Mucosa of descending colon (tissue), 3 donors: ENCODE data around the gene LONP2. TPM values are rescaled to one million over a fixed set of nuclear protein-coding genes. Genes with fewer than 3 reads are reported as not detected.
"Not testable (repeated sequence)": the region's sequence is repeated elsewhere in the genome, so short reads cannot be mapped to it uniquely, and the experiment has no call there.

ENCODE experiments used
- ATAC-seq: fragments of 200-7000 bp; cut with Tn5 transposase; one replicate; pipeline ENCODE4 v1.9.1; 2020; ENCODE audit warnings: mild to moderate bottlenecking, moderate library complexity
- DNase-seq, 3 donors: peaks; one replicate each; pipeline ENCODE4 v3.0.0-alpha.2; 2020
- H3K36me3 ChIP-seq: fragments of 200-600 bp; one replicate; pipeline ENCODE4 v1.8.0; 2021; ENCODE audit warnings: low read depth, mild to moderate bottlenecking
- H3K4me1 ChIP-seq: fragments of 200-600 bp; one replicate; pipeline ENCODE4 v1.8.0; 2021; ENCODE audit warnings: low read depth, mild to moderate bottlenecking
- H3K4me3 ChIP-seq: fragments of 200-600 bp; one replicate; pipeline ENCODE4 v1.8.0; 2021; ENCODE audit warnings: mild to moderate bottlenecking
- H3K9me3 ChIP-seq: fragments of 200-600 bp; one replicate; pipeline ENCODE4 v1.8.0; 2021; ENCODE audit warnings: mild to moderate bottlenecking
- intact Hi-C, 2 donors: fragments of 100-400 bp; cut with DNase I in 1 of 2; cut with micrococcal nuclease in 1 of 2; formaldehyde crosslinking; loops; one replicate each; pipeline versions ENCODE4 v1.11.0 to v1.11.1; 2022; cut with DNase I, micrococcal nuclease
- total RNA-seq, 3 donors: library from RNA; stranded (reverse); fragmentation: NEBNext Ultra II Directional in 2 of 3; extraction: Animal tissue kit (Norgen Biotek cat#: 25700) in 2 of 3; gene quantifications; one replicate each; pipeline versions ENCODE4 v1.2.1 to v1.2.4, GENCODE V29; 2021 to 2023
- TF ChIP-seq, protein P1 (sequence below): fragments of 200-600 bp; IDR thresholded peaks from one replicate; pipeline ENCODE4 v1.8.0; 2022; ENCODE audit warnings: antibody characterized with exemption, mild to moderate bottlenecking
- donor health status: DM: no; HTN: no; CAD: no; lungs with moderate emphysema.
- donor health status: DM: no; HTN: no; CAD: no.
- donor health status: DM: no; HTN: yes; CAD: no.

Gene LONP2
- total RNA-seq, 3 donors from 2014 or later: 55.8 to 80.4 (median 68.4) TPM

DNA sequence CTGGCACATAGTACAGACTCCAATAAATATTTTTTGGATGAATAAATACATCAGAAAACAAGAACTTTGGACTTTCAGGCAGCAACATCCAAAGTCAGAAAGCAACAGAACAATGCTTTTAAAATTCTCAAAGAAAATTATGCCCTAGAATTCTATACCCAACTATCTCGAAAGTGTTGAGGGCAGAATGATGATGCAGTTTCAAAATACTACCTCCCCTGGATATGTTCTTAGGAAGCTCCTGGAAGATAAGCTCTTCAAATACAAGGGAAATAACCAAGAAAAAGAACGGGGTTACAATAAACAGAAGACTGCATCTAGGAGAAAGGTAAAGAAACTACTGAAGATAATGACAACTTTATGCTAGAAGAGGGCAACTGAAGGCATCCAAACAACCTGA, 130.2 kb downstream of the LONP2 start:
- no peak for ATAC-seq
- no peaks in the 10 kb centered on the region for H3K9me3 ChIP-seq
- TF ChIP-seq, protein P1, sequence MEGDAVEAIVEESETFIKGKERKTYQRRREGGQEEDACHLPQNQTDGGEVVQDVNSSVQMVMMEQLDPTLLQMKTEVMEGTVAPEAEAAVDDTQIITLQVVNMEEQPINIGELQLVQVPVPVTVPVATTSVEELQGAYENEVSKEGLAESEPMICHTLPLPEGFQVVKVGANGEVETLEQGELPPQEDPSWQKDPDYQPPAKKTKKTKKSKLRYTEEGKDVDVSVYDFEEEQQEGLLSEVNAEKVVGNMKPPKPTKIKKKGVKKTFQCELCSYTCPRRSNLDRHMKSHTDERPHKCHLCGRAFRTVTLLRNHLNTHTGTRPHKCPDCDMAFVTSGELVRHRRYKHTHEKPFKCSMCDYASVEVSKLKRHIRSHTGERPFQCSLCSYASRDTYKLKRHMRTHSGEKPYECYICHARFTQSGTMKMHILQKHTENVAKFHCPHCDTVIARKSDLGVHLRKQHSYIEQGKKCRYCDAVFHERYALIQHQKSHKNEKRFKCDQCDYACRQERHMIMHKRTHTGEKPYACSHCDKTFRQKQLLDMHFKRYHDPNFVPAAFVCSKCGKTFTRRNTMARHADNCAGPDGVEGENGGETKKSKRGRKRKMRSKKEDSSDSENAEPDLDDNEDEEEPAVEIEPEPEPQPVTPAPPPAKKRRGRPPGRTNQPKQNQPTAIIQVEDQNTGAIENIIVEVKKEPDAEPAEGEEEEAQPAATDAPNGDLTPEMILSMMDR: no peak
- H3K4me1 ChIP-seq: peaks cover 15% of the 10 kb centered on the region
- no peaks in the 10 kb centered on the region for H3K36me3 ChIP-seq
- intact Hi-C loops: no loop called here
- H3K4me3 ChIP-seq: no peak overlapping the region
- no peak for DNase-seq

DNA sequence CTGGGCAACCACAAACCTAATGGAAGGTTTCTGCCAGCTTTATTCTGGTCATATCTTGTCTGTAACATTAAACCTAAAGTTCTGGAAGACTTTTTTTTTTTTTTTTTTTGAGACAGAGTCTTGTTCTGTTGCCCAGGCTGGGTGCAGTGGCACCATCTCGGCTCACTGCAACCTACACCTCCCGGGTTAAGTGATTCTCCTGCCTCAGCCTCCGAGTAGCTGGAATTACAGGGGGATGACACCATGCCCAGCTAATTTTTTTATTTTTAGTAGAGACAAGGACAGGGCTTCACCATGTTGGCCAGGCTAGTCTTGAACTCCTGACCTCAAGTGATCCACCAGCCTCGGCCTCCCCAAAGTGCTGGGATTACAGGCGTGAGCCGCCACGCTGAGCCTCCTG, 133.2 kb downstream of the LONP2 start:
- DNase-seq, H3K9me3 ChIP-seq, H3K4me3 ChIP-seq, H3K36me3 ChIP-seq, intact Hi-C loops, ATAC-seq: not testable (repeated sequence)
- H3K4me1 ChIP-seq: peaks cover 26% of the 10 kb centered on the region

DNA sequence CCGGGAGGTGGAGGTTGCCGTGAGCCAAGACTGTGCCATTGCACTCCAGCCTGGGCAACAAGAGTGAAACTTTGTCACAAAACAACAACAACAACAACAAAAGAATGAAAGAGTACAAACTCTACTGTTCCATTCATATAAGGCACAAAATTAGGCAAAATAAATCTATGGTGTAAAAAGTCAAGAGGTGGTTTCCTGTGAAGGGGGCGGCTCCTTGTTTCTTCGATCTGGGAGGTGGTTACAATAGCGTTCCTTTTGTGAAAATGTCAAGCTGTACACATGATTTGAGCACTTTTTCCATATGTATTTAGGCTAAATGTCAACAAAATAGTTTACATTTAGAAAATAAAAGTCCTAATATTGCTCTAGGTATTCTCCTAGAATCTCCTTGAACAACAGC, 134.2 kb downstream of the LONP2 start:
- DNase-seq (no peak), ATAC-seq (no peak)
- TF ChIP-seq, protein P1: no peak
- H3K9me3 ChIP-seq: no peaks in the 10 kb centered on the region
- intact Hi-C loops: no loop called here
- peaks cover 34% of the 10 kb centered on the region for H3K4me1 ChIP-seq
- no peaks in the 10 kb centered on the region for H3K36me3 ChIP-seq
- no peak overlapping the region for H3K4me3 ChIP-seq

GRCh38 chr16:48378836-48379235, 134.7 kb downstream of the LONP2 start:
- intact Hi-C loops: no loop called here
- H3K9me3 ChIP-seq: no peaks in the 10 kb centered on the region
- TF ChIP-seq, protein P1: no peak
- no peaks in the 10 kb centered on the region for H3K36me3 ChIP-seq
- no peak for DNase-seq
- ATAC-seq: peak; percentile 41
- H3K4me3 ChIP-seq: no peak overlapping the region
- peaks cover 39% of the 10 kb centered on the region for H3K4me1 ChIP-seq

GRCh38 chr16:48381201-48381600, 137.1 kb downstream of the LONP2 start:
- H3K9me3 ChIP-seq: no peaks in the 10 kb centered on the region
- intact Hi-C loops: no loop called here
- peaks cover 34% of the 10 kb centered on the region for H3K4me1 ChIP-seq
- TF ChIP-seq, protein P1: no peak
- H3K4me3 ChIP-seq: no peak overlapping the region
- DNase-seq (no peak), ATAC-seq (no peak)
- H3K36me3 ChIP-seq: no peaks in the 10 kb centered on the region

GRCh38 chr16:48382131-48382530, 138.0 kb downstream of the LONP2 start:
- Histone ChIP-seq H3K4me3 (no peak overlapping the region), H3K36me3 (no peaks in the 10 kb centered on the region), H3K4me1 (peaks cover 33% of the 10 kb centered on the region), H3K9me3 (no peaks in the 10 kb centered on the region)
- DNase-seq: no peak
- ATAC-seq: no peak
- TF ChIP-seq, protein P1: no peak
- intact Hi-C loops: no loop called here
